ENCODE results near the gene ZNF688. TPM values are rescaled to one million over a fixed set of nuclear protein-coding genes. Genes with fewer than 3 reads are reported as not detected.

Gene ZNF688
- total and polyA plus RNA-seq, 9 of the 15 experiments (the other 6 are each of a cell fraction or from before 2014, with no cell fraction given): 0.48 to 12.9 (median 4.5) TPM

- no peak for TF ChIP-seq EP300 (IDR thresholded peaks at IDR 0.05; ENCODE audit: low read length)
- no peak; the same call in 1 of the 2 replicates for TF ChIP-seq TRIM28 (IDR thresholded peaks at IDR 0.05)
- no peak for TF ChIP-seq HSF4 (CRISPR knock-in tag; IDR thresholded peaks at IDR 0.05; ENCODE audit: borderline replicate concordance)
- TF ChIP-seq ZNF277 (CRISPR knock-in tag; IDR thresholded peaks at IDR 0.05; ENCODE audit: borderline replicate concordance): no peak
- TF ChIP-seq KAT7 (CRISPR knock-in tag; IDR thresholded peaks at IDR 0.05; ENCODE audit: borderline replicate concordance): 0 out of 2 replicates have a peak, but pooled peaks have one; percentile 10
- no peak for TF ChIP-seq CHD1 (IDR thresholded peaks at IDR 0.05; ENCODE audit: low read length)
- no peak for TF ChIP-seq E2F5 (CRISPR knock-in tag; IDR thresholded peaks at IDR 0.05)
- no peak for TF ChIP-seq STAG1 (CRISPR knock-in tag; IDR thresholded peaks at IDR 0.05; ENCODE audit: borderline replicate concordance)
- TF ChIP-seq RFX5 (IDR thresholded peaks at IDR 0.05; ENCODE audit: low read depth, low read length): no peak
- TF ChIP-seq ZNF655 (CRISPR knock-in tag; IDR thresholded peaks at IDR 0.05): no peak
- no peak for TF ChIP-seq SNRNP70 (optimal IDR thresholded peaks at IDR 0.05; ENCODE audit: low read depth, low read length)
- no peak for TF ChIP-seq LEF1 (IDR thresholded peaks at IDR 0.05)
- TF ChIP-seq HMG20A (CRISPR knock-in tag; conservative IDR thresholded peaks at IDR 0.05): no peak
- no peak for TF ChIP-seq ZNF511 (CRISPR knock-in tag; IDR thresholded peaks at IDR 0.05)
- TF ChIP-seq CHCHD3 (CRISPR knock-in tag; IDR thresholded peaks at IDR 0.05): no peak
- TF ChIP-seq SRSF1 (IDR thresholded peaks at IDR 0.05; ENCODE audit: low read depth, low read length): no peak
- TF ChIP-seq SMC3 (conservative IDR thresholded peaks at IDR 0.05; ENCODE audit: insufficient read depth, low read depth, low read length): no peak
- TF ChIP-seq ARHGAP35 (IDR thresholded peaks at IDR 0.05; ENCODE audit: partially characterized antibody): no peak
- TF ChIP-seq ZNF551 (CRISPR knock-in tag; IDR thresholded peaks at IDR 0.05): no peak
- no peak for TF ChIP-seq NFATC3 (IDR thresholded peaks at IDR 0.05)
- no peak for TF ChIP-seq CREB3 (tag; conservative IDR thresholded peaks at IDR 0.05; ENCODE audit: low read depth)
- TF ChIP-seq ZKSCAN3 (CRISPR knock-in tag; IDR thresholded peaks at IDR 0.05): no peak
- TF ChIP-seq SMARCC2 (IDR thresholded peaks at IDR 0.05; ENCODE audit: low read depth): no peak
- TF ChIP-seq KLF6 (CRISPR knock-in tag; IDR thresholded peaks at IDR 0.05; ENCODE audit: borderline replicate concordance): no peak
Measured at GRCh38 chr16:30535106-30535776, 36.3 kb downstream of the ZNF688 start (continued).
